HepG2 (cell line): ENCODE results near the gene WSB1. TPM values are rescaled to one million over a fixed set of nuclear protein-coding genes. Genes with fewer than 3 reads are reported as not detected.
A peak's percentile ranks its signal among the peaks of the same experiment; 100 is the strongest.

Experiments used
- ARHGAP35 ChIP-seq: sonication (generic); formaldehyde crosslinking; IDR thresholded peaks from 2 replicates; pipeline ENCODE4 v1.9.0; 2022; ENCODE audit warnings: mild to moderate bottlenecking, inconsistent platforms, moderate library complexity, missing genetic modification reagents, borderline replicate concordance
- BHLHE40 ChIP-seq: IDR thresholded peaks from 2 replicates; pipeline ENCODE4 v1.6.1; 2011; ENCODE audit warnings: low read length, improper control_type of control experiment
- EZH2 ChIP-seq: conservative IDR thresholded peaks from 2 replicates; pipeline ENCODE4 v1.6.1; 2012; ENCODE audit warnings: mild to moderate bottlenecking, low read depth, low read length, moderate library complexity
- FOXJ3 ChIP-seq: sonication (generic); formaldehyde crosslinking; IDR thresholded peaks from 2 replicates; pipeline ENCODE4 v1.4.0; 2020; ENCODE audit warnings: missing genetic modification reagents, mild to moderate bottlenecking, borderline replicate concordance
- GMEB2 ChIP-seq: IDR thresholded peaks from 2 replicates; pipeline ENCODE4 v1.6.1; 2016; ENCODE audit warnings: missing biosample characterization, missing genetic modification reagents, low read depth
- HNF1B ChIP-seq: sonication (generic); formaldehyde crosslinking; IDR thresholded peaks from 2 replicates; pipeline ENCODE4 v1.5.1; 2020; ENCODE audit warnings: mild to moderate bottlenecking, moderate library complexity, missing genetic modification reagents
- IRF2 ChIP-seq: IDR thresholded peaks from 2 replicates; pipeline ENCODE4 v1.6.1; 2018; ENCODE audit warnings: missing genetic modification reagents, missing compliant biosample characterization
- MIXL1 ChIP-seq: IDR thresholded peaks from 2 replicates; pipeline ENCODE4 v1.6.1; 2016
- MTF2 ChIP-seq: sonication (generic); formaldehyde crosslinking; IDR thresholded peaks from 2 replicates; pipeline ENCODE4 v1.5.0; 2020; ENCODE audit warnings: missing genetic modification reagents, borderline replicate concordance
- NCOA2 ChIP-seq: sonication (generic); formaldehyde crosslinking; IDR thresholded peaks from 2 replicates; pipeline ENCODE4 v1.8.0; 2022; ENCODE audit warnings: inconsistent platforms
- NR1H2 ChIP-seq: sonication (generic); formaldehyde crosslinking; IDR thresholded peaks from 2 replicates; pipeline ENCODE4 v1.8.1; 2022; ENCODE audit warnings: low read depth, missing genetic modification reagents, borderline replicate concordance
- REL ChIP-seq: sonication (generic); formaldehyde crosslinking; conservative IDR thresholded peaks from 2 replicates; pipeline ENCODE4 v1.8.0; 2022; ENCODE audit warnings: mild to moderate bottlenecking, missing genetic modification reagents, moderate library complexity
- RXRB ChIP-seq: IDR thresholded peaks from 2 replicates; pipeline ENCODE4 v1.6.1; 2016; ENCODE audit warnings: borderline replicate concordance, missing genetic modification reagents, missing compliant biosample characterization
- SMAD9 ChIP-seq: sonication (generic); formaldehyde crosslinking; IDR thresholded peaks from 2 replicates; pipeline ENCODE4 v1.5.1; 2020; ENCODE audit warnings: mild to moderate bottlenecking, missing genetic modification reagents
- TEAD2 ChIP-seq: sonication (generic); formaldehyde crosslinking; IDR thresholded peaks from 2 replicates; pipeline ENCODE4 v1.9.0; 2021; ENCODE audit warnings: missing genetic modification reagents
- ZFAT ChIP-seq: sonication (generic); formaldehyde crosslinking; conservative IDR thresholded peaks from 2 replicates; pipeline ENCODE4 v1.8.1; 2023; ENCODE audit warnings: missing genetic modification reagents, inconsistent platforms
- ZNF276 ChIP-seq: sonication (generic); formaldehyde crosslinking; IDR thresholded peaks from 2 replicates; pipeline ENCODE4 v1.4.0; 2020; ENCODE audit warnings: mild to moderate bottlenecking, low read depth, missing genetic modification reagents
- ZNF280D ChIP-seq: sonication (generic); formaldehyde crosslinking; IDR thresholded peaks from 2 replicates; pipeline ENCODE4 v1.5.1; 2020; ENCODE audit warnings: mild to moderate bottlenecking, missing genetic modification reagents
- ZNF501 ChIP-seq: sonication (generic); formaldehyde crosslinking; IDR thresholded peaks from 2 replicates; pipeline ENCODE4 v1.5.1; 2020; ENCODE audit warnings: mild to moderate bottlenecking, moderate library complexity, missing genetic modification reagents
- ZNF552 ChIP-seq: sonication (generic); formaldehyde crosslinking; IDR thresholded peaks from 2 replicates; pipeline ENCODE4 v1.9.0; 2022; ENCODE audit warnings: missing genetic modification reagents, mild to moderate bottlenecking, borderline replicate concordance
- ZNF557 ChIP-seq: sonication (generic); formaldehyde crosslinking; IDR thresholded peaks from 2 replicates; pipeline ENCODE4 v1.4.0; 2020; ENCODE audit warnings: missing genetic modification reagents
- ZNF709 ChIP-seq: sonication (generic); formaldehyde crosslinking; IDR thresholded peaks from 2 replicates; pipeline ENCODE4 v1.5.0; 2020; ENCODE audit warnings: mild to moderate bottlenecking, missing genetic modification reagents
- ZNF883 ChIP-seq: sonication (generic); formaldehyde crosslinking; IDR thresholded peaks from 2 replicates; pipeline ENCODE4 v1.5.1; 2020; ENCODE audit warnings: mild to moderate bottlenecking, missing genetic modification reagents; ENCODE audit errors: not compliant biosample characterization
- polyA plus RNA-seq, 8 experiments: library from polyadenylated mRNA; depleted of rRNA in 3 of 8; stranded (reverse) in 7 of 8; unstranded in 1 of 8; fragments of >200 nt; fragmentation: Illumina TruSeq in 4 of 8; extraction: Trizol in 4 of 8; gene quantifications; 2 replicates each; pipeline versions ENCODE4 v1.2.1 to v1.2.3, GENCODE V29; 2011 to 2016; ENCODE audit warnings: low read depth in 4 of 8, missing spikeins in 1 of 8, mixed read lengths in 1 of 8; ENCODE audit not compliant: insufficient read depth in 1 of 8
- total RNA-seq, 5 experiments: library from RNA; depleted of rRNA; stranded (reverse); fragments of >200 nt; fragmentation: Illumina TruSeq; extraction: Trizol; gene quantifications; 2 replicates each; pipeline ENCODE4 v1.2.3, GENCODE V29; 2016; ENCODE audit warnings: low read depth in 1 of 5

Gene WSB1
- total and polyA plus RNA-seq, 2 of the 13 experiments (the other 11 are each of a cell fraction or from before 2014, with no cell fraction given): 81.3 to 294 TPM

- no peak for TF ChIP-seq ZNF280D (CRISPR knock-in tag)
- TF ChIP-seq REL (CRISPR knock-in tag): 0 out of 2 replicates have a peak, but pooled peaks have one; percentile 53
- no peak for TF ChIP-seq MIXL1
- no peak for TF ChIP-seq ZNF552 (CRISPR knock-in tag)
- 0 out of 2 replicates have a peak, but pooled peaks have one; percentile 34 for TF ChIP-seq TEAD2
- TF ChIP-seq ZNF883 (CRISPR knock-in tag): no peak
- TF ChIP-seq ZNF557 (CRISPR knock-in tag): no peak
- no peak for TF ChIP-seq NR1H2 (CRISPR knock-in tag)
- TF ChIP-seq ZNF709 (CRISPR knock-in tag): 0 out of 2 replicates have a peak, but pooled peaks have one; percentile 56
- TF ChIP-seq ZNF501: peak; percentile 77; the same call in 1 of the 2 replicates
- TF ChIP-seq SMAD9 (CRISPR knock-in tag): no peak
- TF ChIP-seq GMEB2: no peak
- TF ChIP-seq ARHGAP35 (CRISPR knock-in tag): no peak
- peak; percentile 0; the same call in 1 of the 2 replicates for TF ChIP-seq RXRB (CRISPR knock-in tag)
- 0 out of 2 replicates have a peak, but pooled peaks have one; percentile 9 for TF ChIP-seq NCOA2 (CRISPR knock-in tag)
- TF ChIP-seq MTF2 (CRISPR knock-in tag): peak; percentile 49; the same call in 1 of the 2 replicates
- TF ChIP-seq ZNF276 (CRISPR knock-in tag): no peak
- no peak for TF ChIP-seq IRF2 (CRISPR knock-in tag)
- TF ChIP-seq EZH2: no peak
- TF ChIP-seq FOXJ3 (CRISPR knock-in tag): no peak
- no peak for TF ChIP-seq ZFAT (CRISPR knock-in tag)
- TF ChIP-seq HNF1B (CRISPR knock-in tag): peak; percentile 29; the same call in 1 of the 2 replicates
- no peak for TF ChIP-seq BHLHE40
These were observed 60.2 kb downstream of the WSB1 start (continued) for GRCh38 chr17:27354051-27354490.
